Activated T-cell treated with anti-CD3 and anti-CD28 coated beads, Interleukin-2, amount 50 U/mL, for 48 hours (primary cell): ENCODE measurements around the gene PLAC1.
A peak's percentile ranks its signal among the peaks of the same experiment; 100 is the strongest.

Experiments used
- DNase-seq, 2 experiments: peaks; one replicate each; pipeline ENCODE4 v3.0.0-alpha.2; 2020

PLAC1 gene, protein sequence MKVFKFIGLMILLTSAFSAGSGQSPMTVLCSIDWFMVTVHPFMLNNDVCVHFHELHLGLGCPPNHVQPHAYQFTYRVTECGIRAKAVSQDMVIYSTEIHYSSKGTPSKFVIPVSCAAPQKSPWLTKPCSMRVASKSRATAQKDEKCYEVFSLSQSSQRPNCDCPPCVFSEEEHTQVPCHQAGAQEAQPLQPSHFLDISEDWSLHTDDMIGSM

GRCh38 chrX:134658002-134658759 lies at the start of gene PLAC1:
Gene PLAC1, minus strand, starts transcription at chrX:134658471. Its CDS starts 91,789 bp downstream, at chrX:134566682.
- no peak for DNase-seq

DNA sequence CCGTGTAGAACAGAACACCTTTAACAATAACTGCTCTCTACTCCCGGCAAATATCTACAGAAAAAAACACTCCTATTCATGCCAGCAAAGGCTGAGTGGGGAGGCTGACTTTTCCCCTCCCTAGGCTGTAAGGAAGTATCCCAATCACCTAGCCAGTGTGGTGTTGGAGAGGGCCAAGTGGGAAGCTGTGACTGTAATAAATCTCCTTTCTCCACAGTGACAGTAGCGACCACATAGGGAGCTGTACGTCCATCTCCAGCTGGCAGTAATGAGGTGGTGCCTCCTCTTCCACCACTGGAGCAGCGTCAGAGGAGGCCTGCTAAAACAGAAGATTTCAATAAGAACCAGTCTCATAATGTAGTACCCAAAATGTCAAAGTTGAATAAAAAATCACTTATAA lies 47.9 kb upstream of the PLAC1 start:
- no peak for DNase-seq

DNA sequence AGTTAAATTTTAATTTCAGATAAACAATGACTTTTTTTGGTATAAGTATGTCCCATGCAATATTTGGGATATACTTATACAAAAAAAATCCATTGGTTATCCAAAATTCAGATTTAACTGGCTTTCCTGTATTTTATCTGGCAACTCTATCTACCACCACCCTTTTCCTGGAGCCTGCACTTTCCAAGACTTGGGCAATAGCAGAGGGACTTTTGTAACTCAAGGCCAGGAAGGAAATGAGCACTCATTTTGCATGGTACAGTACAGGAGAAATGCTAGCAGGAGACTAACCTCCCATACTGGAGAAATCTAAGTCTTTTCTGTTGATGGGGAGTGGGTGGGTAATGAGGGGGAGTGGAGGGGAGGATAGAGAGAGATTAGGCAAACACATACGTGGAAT lies 37.7 kb upstream of the PLAC1 start:
- DNase-seq: no peak

- DNase-seq: no peak
Observed at GRCh38 chrX:134694333-134695322, 36.4 kb upstream of the PLAC1 start.

GRCh38 chrX:134693644-134694043 lies 35.4 kb upstream of the PLAC1 start:
- DNase-seq: no peak

DNA sequence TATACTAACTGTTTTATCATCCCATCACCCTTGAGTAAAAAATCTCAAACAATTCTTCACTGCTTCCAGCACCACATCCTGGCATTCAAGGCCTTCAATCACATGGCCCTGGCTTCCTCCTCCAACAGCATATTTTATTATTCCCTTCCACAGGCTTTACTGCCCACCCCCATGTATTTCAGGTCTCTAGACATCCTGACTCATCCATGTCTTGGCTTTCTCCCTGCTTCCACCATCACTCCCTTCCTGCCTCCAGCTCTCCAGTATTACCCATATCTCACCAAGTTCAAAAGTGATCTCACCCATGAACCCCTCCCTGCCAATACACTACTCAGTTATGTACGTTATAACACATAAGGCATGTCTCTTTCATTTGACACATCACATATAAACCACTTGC lies 34.7 kb upstream of the PLAC1 start:
- DNase-seq: no peak

- DNase-seq: no peak
Observed at GRCh38 chrX:134692233-134692632, 34.0 kb upstream of the PLAC1 start.

DNA sequence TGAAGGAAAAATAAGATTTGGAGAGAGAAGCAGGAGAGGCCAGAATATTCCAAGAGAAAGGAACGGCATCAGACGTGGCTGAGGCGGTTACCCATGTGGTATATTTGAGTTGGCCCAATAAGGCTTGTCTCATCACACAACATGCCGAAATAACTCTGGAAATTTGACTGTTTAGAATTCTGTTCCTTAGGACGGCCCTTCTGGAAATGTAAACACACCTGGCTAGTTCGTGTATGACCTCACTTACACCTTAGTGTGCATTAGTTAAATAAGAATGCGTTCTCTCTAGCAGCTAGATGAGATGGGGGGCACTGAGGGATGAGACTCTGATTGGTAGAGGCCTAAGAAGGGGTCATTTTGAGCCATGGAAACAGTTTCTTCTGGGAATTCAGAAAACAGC lies 33.2 kb upstream of the PLAC1 start:
- no peak for DNase-seq

DNA sequence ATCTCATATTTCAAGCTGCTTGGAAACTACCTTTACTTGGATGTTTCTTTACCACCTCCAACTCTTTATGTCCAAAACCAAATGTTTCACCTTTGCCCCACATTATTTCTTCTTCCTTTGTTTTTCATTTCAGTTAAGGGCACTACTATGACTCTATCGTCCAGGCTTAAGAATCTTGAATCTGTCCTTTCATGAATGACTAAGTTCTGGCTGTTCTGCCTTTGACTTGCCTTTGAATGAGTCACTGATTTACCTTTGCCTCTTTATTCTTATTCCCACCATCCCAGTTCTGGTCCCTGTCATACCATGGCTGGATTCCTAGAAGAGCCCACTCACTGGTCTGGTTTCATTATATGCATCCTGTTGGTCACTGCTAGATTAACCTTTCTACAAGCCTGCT lies 30.6 kb upstream of the PLAC1 start:
- no peak for DNase-seq

GRCh38 chrX:134688031-134688823 lies 30.0 kb upstream of the PLAC1 start:
- no peak for DNase-seq

DNA sequence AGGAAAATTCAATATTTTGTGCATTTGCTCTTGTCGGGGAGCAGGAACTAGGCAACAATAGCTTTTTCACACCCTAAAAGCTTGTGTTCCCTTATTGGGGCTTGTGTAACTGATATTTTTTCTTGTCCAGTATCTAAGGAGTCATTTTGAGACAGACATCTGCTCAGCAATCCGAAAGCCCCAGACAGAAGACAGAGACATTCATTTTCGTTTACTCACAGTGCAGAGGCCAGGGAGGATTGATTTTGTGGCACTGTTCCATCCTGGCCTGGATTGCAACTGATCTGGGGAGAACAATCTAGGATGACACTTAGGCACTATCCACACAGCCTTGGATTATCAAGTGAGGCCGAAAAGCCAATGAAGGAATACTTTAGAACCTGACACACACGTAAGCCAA lies 27.4 kb upstream of the PLAC1 start:
- no peak for DNase-seq

- DNase-seq: no peak
Observed at GRCh38 chrX:134684956-134685355, 26.7 kb upstream of the PLAC1 start.

- DNase-seq: no peak
Observed at GRCh38 chrX:134683351-134684005, 25.2 kb upstream of the PLAC1 start.

- DNase-seq: no peak
Observed at GRCh38 chrX:134682081-134682480, 23.8 kb upstream of the PLAC1 start.

DNA sequence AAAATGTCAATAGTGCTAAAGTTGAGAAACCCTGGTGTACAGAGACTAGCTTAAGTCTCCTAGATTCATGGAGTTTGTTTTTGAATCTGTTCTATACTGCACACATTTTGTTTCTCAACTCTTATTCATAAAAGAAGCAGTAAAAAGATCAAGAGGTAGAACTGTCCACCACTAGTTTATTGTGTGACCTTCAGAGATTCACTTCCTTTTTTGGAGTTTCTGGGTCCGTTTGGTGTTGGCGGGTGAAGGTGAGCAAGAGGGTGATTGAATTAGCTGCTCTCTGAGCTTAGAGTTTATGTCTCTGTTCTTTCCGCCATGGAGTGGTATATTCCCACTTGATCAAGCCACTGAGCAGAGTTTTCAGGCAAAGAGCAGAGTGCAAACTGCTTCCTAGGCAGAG lies 21.4 kb upstream of the PLAC1 start:
- DNase-seq: no peak

GRCh38 chrX:134679221-134679620 lies 20.9 kb upstream of the PLAC1 start:
- DNase-seq: no peak

- DNase-seq: no peak
Observed at GRCh38 chrX:134677332-134677731, 19.1 kb upstream of the PLAC1 start.

DNA sequence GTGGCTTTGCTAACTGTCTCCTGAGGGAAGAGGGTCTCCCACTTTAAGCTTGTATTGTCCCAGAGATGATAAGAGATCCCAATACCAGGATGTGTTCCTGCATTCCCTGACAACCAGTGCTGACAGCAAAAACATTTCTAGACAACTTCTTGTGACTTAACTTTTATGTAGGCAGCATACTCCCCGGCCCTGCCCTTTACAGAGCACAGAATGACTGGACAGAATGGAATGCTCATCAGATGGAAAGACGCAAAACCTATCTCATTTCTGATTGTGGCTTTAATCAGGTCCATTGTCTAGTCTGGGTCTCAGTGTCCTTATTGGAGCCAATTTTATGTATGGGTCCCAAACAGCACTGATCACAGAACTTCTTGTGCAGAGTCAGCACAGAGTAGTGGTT lies 18.2 kb upstream of the PLAC1 start:
- no peak for DNase-seq

DNA sequence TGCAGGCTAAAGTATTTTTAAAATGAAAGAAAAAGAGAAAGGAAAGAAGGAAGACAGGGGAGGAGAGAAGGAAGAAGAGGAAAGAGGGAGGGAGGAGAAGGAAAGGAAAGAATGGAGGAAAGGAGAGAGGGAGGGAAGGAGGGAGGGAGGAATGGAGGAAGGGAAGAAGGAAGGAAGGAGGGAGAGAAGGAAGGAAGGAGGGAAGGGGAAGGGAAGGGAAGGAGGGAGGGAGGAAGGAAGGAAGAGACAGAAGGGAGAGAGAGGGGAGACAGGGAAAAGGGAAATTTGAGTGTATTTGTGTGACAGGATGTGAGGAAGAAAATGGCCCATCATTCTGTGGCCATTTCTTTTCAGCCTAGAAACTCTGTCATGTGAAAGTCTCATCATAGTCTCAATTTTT lies 14.9 kb upstream of the PLAC1 start:
- DNase-seq: no peak

GRCh38 chrX:134672101-134672500 lies 13.8 kb upstream of the PLAC1 start:
- DNase-seq: no peak

GRCh38 chrX:134671294-134671693 lies 13.0 kb upstream of the PLAC1 start:
- DNase-seq: peak in 1 of 2 experiments; percentile 27
